Stimulated activated CD4-positive, alpha-beta T cell treated with anti-CD3 and anti-CD28 coated beads, Interleukin-1b, Interleukin-23, amount 100 ng/mL, for 48 hours (primary cell): Measurements from ENCODE around the gene ECHS1.

Experiments used
- DNase-seq: peaks from one replicate; pipeline ENCODE4 v3.0.0-alpha.2; 2020

The ECHS1 gene

GRCh38 chr10:133356549-133357284, 16.4 kb downstream of the ECHS1 start:
- DNase-seq = no peak

- no peak for DNase-seq
These were observed 17.2 kb downstream of the ECHS1 start for GRCh38 chr10:133355991-133356390.

GRCh38 chr10:133355266-133355665, 17.9 kb downstream of the ECHS1 start:
- no peak for DNase-seq

- no peak for DNase-seq
These were observed 18.4 kb downstream of the ECHS1 start for GRCh38 chr10:133354672-133355240.

- no peak for DNase-seq
These were observed 19.1 kb downstream of the ECHS1 start for GRCh38 chr10:133353988-133354605.

GRCh38 chr10:133353202-133353959, 19.8 kb downstream of the ECHS1 start:
- no peak for DNase-seq

GRCh38 chr10:133351408-133352318, 21.5 kb downstream of the ECHS1 start:
- no peak for DNase-seq

- DNase-seq = no peak
These were observed 22.2 kb downstream of the ECHS1 start for GRCh38 chr10:133350950-133351329.

- DNase-seq = no peak
These were observed 22.7 kb downstream of the ECHS1 start for GRCh38 chr10:133350283-133350949.

GRCh38 chr10:133349577-133350011, 23.6 kb downstream of the ECHS1 start:
- no peak for DNase-seq

GRCh38 chr10:133349160-133349568, 24.0 kb downstream of the ECHS1 start:
- DNase-seq = no peak

- no peak for DNase-seq
These were observed 25.2 kb downstream of the ECHS1 start for GRCh38 chr10:133347710-133348517.

GRCh38 chr10:133346413-133346812, 26.7 kb downstream of the ECHS1 start:
- DNase-seq = no peak

GRCh38 chr10:133344236-133344635, 28.9 kb downstream of the ECHS1 start:
- DNase-seq = no peak

- no peak for DNase-seq
These were observed 29.6 kb downstream of the ECHS1 start for GRCh38 chr10:133343558-133343957.

- DNase-seq = no peak
These were observed 30.2 kb downstream of the ECHS1 start for GRCh38 chr10:133342942-133343341.

GRCh38 chr10:133341983-133342382, 31.2 kb downstream of the ECHS1 start:
- no peak for DNase-seq

- no peak for DNase-seq
These were observed 33.3 kb downstream of the ECHS1 start for GRCh38 chr10:133339708-133340380.

- no peak for DNase-seq
These were observed 34.8 kb downstream of the ECHS1 start for GRCh38 chr10:133338080-133339071.
